ENCODE measurements around the gene TLR6. TPM values are rescaled to one million over a fixed set of nuclear protein-coding genes. Genes with fewer than 3 reads are reported as not detected.

Gene TLR6
- total and polyA plus RNA-seq, 10 of the 15 experiments (the other 5 are each of a cell fraction or from before 2014, with no cell fraction given), result 1.1 to 49.4 (median 12.5) TPM

- Histone ChIP-seq H3K36me3 (ENCODE audit: control insufficient read depth in 2 of 2, insufficient read depth in 2 of 2, low read length in 1 of 2) (no peaks in the 10 kb centered on the region), H3K4me2 (ENCODE audit: control insufficient read depth, insufficient read depth) (no peak overlapping the region), H3K27me3 (replicated peaks in 1 of 2; ENCODE audit: control insufficient read depth in 2 of 2, insufficient read depth in 2 of 2, low read length in 1 of 2) (no peaks in the 10 kb centered on the region), H3K79me2 (ENCODE audit: control insufficient read depth, insufficient read depth, low read length) (no peaks in the 10 kb centered on the region), H4K20me1 (ENCODE audit: control insufficient read depth, insufficient read depth) (no peaks in the 10 kb centered on the region), H3K4me1 (ENCODE audit: control insufficient read depth, insufficient read depth, low read length) (no peaks in the 10 kb centered on the region), H3K4me3 (no peak overlapping the region), H3K27ac (ENCODE audit: control insufficient read depth, insufficient read depth) (no peak overlapping the region), H3K9me3 (replicated peaks; ENCODE audit: control insufficient read depth, insufficient read depth, low read length) (no peaks in the 10 kb centered on the region), H2AFZ (ENCODE audit: control insufficient read depth, low read depth, low read length) (no peak overlapping the region), H3K9ac (ENCODE audit: control insufficient read depth, insufficient read depth, low read length) (no peak overlapping the region)
- ChIA-PET POLR2A (interaction anchor here (1.1 to 1.4 kb wide), 2 partner anchors 16 to 136 kb away, joined by 3 to 4 read pairs; no protein-coding TSS in a partner anchor), SMC1A (ENCODE audit: uncharacterized antibody, unreplicated experiment) (interaction anchor here (0.6 to 6.8 kb wide), 14 partner anchors 10 to 822 kb away, joined by 3 to 62 read pairs (median 22); partner anchors contain the start of genes TLR1, TLR10 and TLR6), RAD21 (ENCODE audit: unreplicated experiment) (interaction anchor here (1.0 to 6.7 kb wide), 8 partner anchors 11 to 247 kb away, joined by 3 to 49 read pairs (median 12); no protein-coding TSS in a partner anchor), CTCF (interaction anchor here (0.8 to 7.9 kb wide), 8 partner anchors 8 to 244 kb away, joined by 3 to 100 read pairs (median 42); no protein-coding TSS in a partner anchor)
- ATAC-seq, result no peak
- no peak for FAIRE-seq
- no peak for DNase-seq (ENCODE audit: low read depth, low spot score)
- intact Hi-C loops (cut with micrococcal nuclease; ENCODE audit: unreplicated experiment) (no loop called here), in situ Hi-C loops (cut with MboI) (no loop called here)
- TF ChIP-seq SUPT20H (IDR thresholded peaks at IDR 0.05; ENCODE audit: borderline replicate concordance, control insufficient read depth, low read depth, low read length) (no peak), RB1 (IDR thresholded peaks at IDR 0.05; ENCODE audit: borderline replicate concordance) (no peak), NFYA (IDR thresholded peaks at IDR 0.05; ENCODE audit: borderline replicate concordance, low read depth, low read length) (no peak), MYB (IDR thresholded peaks at IDR 0.05; ENCODE audit: borderline replicate concordance, low read depth, low read length) (no peak)
- no TSS peak for BruUV-seq (replicated peaks)
- 90% methylated on average over 10 of the region's 10 CpGs for WGBS (ENCODE audit: insufficient coverage, insufficient replicate concordance, low lambda C conversion rate, missing lambda C conversion rate)
Measured at GRCh38 chr4:38891051-38891983, 34.7 kb upstream of the TLR6 start.
